WTC11 (cell line): ENCODE data around the gene SKAP1. TPM values are rescaled to one million over a fixed set of nuclear protein-coding genes. Genes with fewer than 3 reads are reported as not detected.

Experiments used
- ATAC-seq: fragments of 200-7000 bp; cut with Tn5 transposase; 2 replicates; pipeline ENCODE4 v1.10.0; 2021; ENCODE audit warnings: mild to moderate bottlenecking, moderate library complexity
- CTCF ChIA-PET: fragments of 300-600 bp; sonication (Branson Sonifier 250); formaldehyde crosslinking; loops from one replicate; lab custom pipeline; 2021; ENCODE audit warnings: antibody characterized with exemption; lab: Charles Lee
- POLR2A ChIA-PET: fragments of 350-600 bp; sonication (Branson Sonifier 250); formaldehyde crosslinking; loops from one replicate; lab custom pipeline; 2021; ENCODE audit warnings: antibody characterized with exemption; lab: Charles Lee
- DNase-seq: peaks from one replicate; pipeline ENCODE4 v3.0.0; 2021; ENCODE audit warnings: low spot score
- H3K27ac Mint-ChIP-seq: 2 replicates; pipeline ENCODE4 v1.8.0; 2021; ENCODE audit warnings: mixed read lengths
- H3K27me3 Mint-ChIP-seq: 2 replicates; pipeline ENCODE4 v1.8.0; 2021; ENCODE audit warnings: low read depth, mild to moderate bottlenecking, moderate library complexity, mixed read lengths
- H3K36me3 Mint-ChIP-seq: 2 replicates; pipeline ENCODE4 v1.8.0; 2021; ENCODE audit warnings: mixed read lengths
- H3K4me1 Mint-ChIP-seq: 2 replicates; pipeline ENCODE4 v1.8.0; 2022; ENCODE audit warnings: mixed read lengths
- H3K4me3 Mint-ChIP-seq: 2 replicates; pipeline ENCODE4 v1.8.0; 2021; ENCODE audit warnings: mild to moderate bottlenecking, moderate library complexity, mixed read lengths
- H3K9me3 Mint-ChIP-seq: 2 replicates; pipeline ENCODE4 v1.8.0; 2021; ENCODE audit warnings: mixed read lengths
- AR ChIP-seq: fragments of 250-450 bp; sonication (Bioruptor Pico); IDR thresholded peaks from 2 replicates; pipeline ENCODE4 v1.9.0; 2021; ENCODE audit warnings: mild to moderate bottlenecking
- ATF2 ChIP-seq: sonication (generic); formaldehyde crosslinking; IDR thresholded peaks from 2 replicates; pipeline ENCODE4 v1.8.1; 2022; ENCODE audit warnings: low read depth, missing genetic modification reagents, borderline replicate concordance
- CBFB ChIP-seq: sonication (generic); formaldehyde crosslinking; IDR thresholded peaks from 2 replicates; pipeline ENCODE4 v1.8.1; 2022; ENCODE audit warnings: mild to moderate bottlenecking, low read depth, missing genetic modification reagents
- CDX4 ChIP-seq: fragments of 250-450 bp; sonication (Bioruptor Pico); IDR thresholded peaks from 2 replicates; pipeline ENCODE4 v1.9.0; 2021; ENCODE audit warnings: moderate library complexity, mild to moderate bottlenecking, inconsistent platforms, borderline replicate concordance
- CTCF ChIP-seq: fragments of 200-600 bp; IDR thresholded peaks from 2 replicates; pipeline ENCODE4 v1.8.0; 2022; ENCODE audit warnings: antibody characterized with exemption
- ELF4 ChIP-seq: sonication (generic); formaldehyde crosslinking; IDR thresholded peaks from 2 replicates; pipeline ENCODE4 v1.8.1; 2022; ENCODE audit warnings: low read depth, mild to moderate bottlenecking, moderate library complexity, missing genetic modification reagents
- ESRRA ChIP-seq: sonication (generic); formaldehyde crosslinking; IDR thresholded peaks from 2 replicates; pipeline ENCODE4 v1.8.1; 2022; ENCODE audit warnings: mild to moderate bottlenecking, missing genetic modification reagents, borderline replicate concordance
- IRF2 ChIP-seq: sonication (generic); formaldehyde crosslinking; IDR thresholded peaks from 2 replicates; pipeline ENCODE4 v1.8.0; 2022; ENCODE audit warnings: low read depth, missing genetic modification reagents, borderline replicate concordance
- PRDM15 ChIP-seq: sonication (generic); formaldehyde crosslinking; IDR thresholded peaks from 2 replicates; pipeline ENCODE4 v1.8.0; 2022; ENCODE audit warnings: missing genetic modification reagents
- TP53 ChIP-seq: sonication (generic); formaldehyde crosslinking; IDR thresholded peaks from 2 replicates; pipeline ENCODE4 v1.8.1; 2023; ENCODE audit warnings: mild to moderate bottlenecking, missing genetic modification reagents
- ZBTB21 ChIP-seq: sonication (generic); formaldehyde crosslinking; IDR thresholded peaks from 2 replicates; pipeline ENCODE4 v1.8.1; 2023; ENCODE audit warnings: mild to moderate bottlenecking, missing genetic modification reagents, borderline replicate concordance
- ZNF281 ChIP-seq: sonication (generic); formaldehyde crosslinking; IDR thresholded peaks from 2 replicates; pipeline ENCODE4 v1.8.0; 2023; ENCODE audit warnings: mild to moderate bottlenecking, missing genetic modification reagents
- ZNF423 ChIP-seq: fragments of 250-450 bp; sonication (Bioruptor Pico); IDR thresholded peaks from 2 replicates; pipeline ENCODE4 v2.1.2; 2022; ENCODE audit warnings: mild to moderate bottlenecking, moderate library complexity
- ZNF532 ChIP-seq: fragments of 250-450 bp; sonication (Bioruptor Pico); IDR thresholded peaks from 2 replicates; pipeline ENCODE4 v1.9.0; 2021; ENCODE audit warnings: mild to moderate bottlenecking, borderline replicate concordance
- total RNA-seq: library from RNA; stranded (reverse); gene quantifications from 3 replicates; pipeline ENCODE4 v1.2.3, GENCODE V29; 2021
- TF ChIP-seq, protein P1 (sequence below): sonication (generic); formaldehyde crosslinking; IDR thresholded peaks from 2 replicates; pipeline ENCODE4 v1.8.0; 2022; ENCODE audit warnings: mild to moderate bottlenecking, missing genetic modification reagents
- TF ChIP-seq, protein P2 (sequence below): sonication (generic); formaldehyde crosslinking; IDR thresholded peaks from 2 replicates; pipeline ENCODE4 v1.8.1; 2023; ENCODE audit warnings: mild to moderate bottlenecking, missing genetic modification reagents, moderate library complexity

Gene SKAP1
- total RNA-seq, 1 experiment from 2014 or later = not detected

GRCh38 chr17:48441231-48441711, 11.3 kb upstream of the SKAP1 start:
- ChIA-PET CTCF (interaction anchor here (1.1 kb wide), 1 partner anchor 16 kb away, joined by 3 read pairs; no protein-coding TSS in a partner anchor), POLR2A (no interaction called here)
- ATAC-seq = no peak
- no peaks in the 10 kb centered on the region for H3K36me3 Mint-ChIP-seq
- H3K27me3 Mint-ChIP-seq = peaks cover 27% of the 10 kb centered on the region
- no peaks in the 10 kb centered on the region for H3K4me1 Mint-ChIP-seq
- no peaks in the 10 kb centered on the region for H3K9me3 Mint-ChIP-seq
- no peak overlapping the region for H3K27ac Mint-ChIP-seq
- TF ChIP-seq ZNF532 (CRISPR knock-in tag) (no peak), PRDM15 (CRISPR knock-in tag) (no peak), ATF2 (CRISPR knock-in tag) (no peak), ZBTB21 (CRISPR knock-in tag) (no peak), ELF4 (CRISPR knock-in tag) (no peak), ZNF423 (CRISPR knock-in tag) (no peak), CDX4 (CRISPR knock-in tag) (no peak), CTCF (no peak), TP53 (CRISPR knock-in tag) (no peak), IRF2 (no peak), CBFB (CRISPR knock-in tag) (no peak), ZNF281 (CRISPR knock-in tag) (no peak), AR (CRISPR knock-in tag) (no peak), ESRRA (CRISPR knock-in tag) (no peak)
- TF ChIP-seq, protein P1, sequence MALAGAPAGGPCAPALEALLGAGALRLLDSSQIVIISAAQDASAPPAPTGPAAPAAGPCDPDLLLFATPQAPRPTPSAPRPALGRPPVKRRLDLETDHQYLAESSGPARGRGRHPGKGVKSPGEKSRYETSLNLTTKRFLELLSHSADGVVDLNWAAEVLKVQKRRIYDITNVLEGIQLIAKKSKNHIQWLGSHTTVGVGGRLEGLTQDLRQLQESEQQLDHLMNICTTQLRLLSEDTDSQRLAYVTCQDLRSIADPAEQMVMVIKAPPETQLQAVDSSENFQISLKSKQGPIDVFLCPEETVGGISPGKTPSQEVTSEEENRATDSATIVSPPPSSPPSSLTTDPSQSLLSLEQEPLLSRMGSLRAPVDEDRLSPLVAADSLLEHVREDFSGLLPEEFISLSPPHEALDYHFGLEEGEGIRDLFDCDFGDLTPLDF (CRISPR knock-in tag) = no peak
- TF ChIP-seq, protein P2, sequence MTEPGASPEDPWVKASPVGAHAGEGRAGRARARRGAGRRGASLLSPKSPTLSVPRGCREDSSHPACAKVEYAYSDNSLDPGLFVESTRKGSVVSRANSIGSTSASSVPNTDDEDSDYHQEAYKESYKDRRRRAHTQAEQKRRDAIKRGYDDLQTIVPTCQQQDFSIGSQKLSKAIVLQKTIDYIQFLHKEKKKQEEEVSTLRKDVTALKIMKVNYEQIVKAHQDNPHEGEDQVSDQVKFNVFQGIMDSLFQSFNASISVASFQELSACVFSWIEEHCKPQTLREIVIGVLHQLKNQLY = no peak
- TF ChIP-seq, all 79 proteins: peak for 0
- DNase-seq = no peak
- H3K4me3 Mint-ChIP-seq = no peak overlapping the region
